Measurements from ENCODE around the gene MEF2A.
"Not testable (repeated sequence)": the region's sequence is repeated elsewhere in the genome, so short reads cannot be mapped to it uniquely, and the experiment has no call there.

The MEF2A gene

GRCh38 chr15:99731336-99732123 lies 165.7 kb downstream of the MEF2A start:
- Histone ChIP-seq H3K36me3 (ENCODE audit: control insufficient read depth, insufficient read depth, low read length) (peaks cover 20% of the 10 kb centered on the region), H3K4me3 (ENCODE audit: insufficient read depth, low read depth, low read length, poor library complexity, severe bottlenecking) (no peak overlapping the region), H3K4me1 (ENCODE audit: control insufficient read depth, insufficient read depth, low read length, poor library complexity, severe bottlenecking) (peaks cover 10% of the 10 kb centered on the region), H3K27me3 (replicated peaks; ENCODE audit: control insufficient read depth, insufficient read depth, low read length, poor library complexity, severe bottlenecking) (no peaks in the 10 kb centered on the region), H3K9me3 (ENCODE audit: control insufficient read depth, low read length) (no peaks in the 10 kb centered on the region), H3K27ac (ENCODE audit: insufficient read depth, low read length, poor library complexity, severe bottlenecking) (no peak overlapping the region)
- DNase-seq = no peak

- peaks cover 10% of the 10 kb centered on the region for H3K4me1 ChIP-seq (ENCODE audit: control insufficient read depth, insufficient read depth, low read length, poor library complexity, severe bottlenecking)
- no peaks in the 10 kb centered on the region for H3K27me3 ChIP-seq (replicated peaks; ENCODE audit: control insufficient read depth, insufficient read depth, low read length, poor library complexity, severe bottlenecking)
- peak overlapping the region; percentile 83 for H3K4me3 ChIP-seq (ENCODE audit: insufficient read depth, low read depth, low read length, poor library complexity, severe bottlenecking)
- H3K27ac ChIP-seq (ENCODE audit: insufficient read depth, low read length, poor library complexity, severe bottlenecking) = no peak overlapping the region
- H3K9me3 ChIP-seq (ENCODE audit: control insufficient read depth, low read length) = no peaks in the 10 kb centered on the region
- peaks cover 20% of the 10 kb centered on the region for H3K36me3 ChIP-seq (ENCODE audit: control insufficient read depth, insufficient read depth, low read length)
- no peak for DNase-seq
Measured at GRCh38 chr15:99732124-99732750, 166.5 kb downstream of the MEF2A start.

GRCh38 chr15:99732751-99733267 lies 167.0 kb downstream of the MEF2A start:
- Histone ChIP-seq H3K4me1 (ENCODE audit: control insufficient read depth, insufficient read depth, low read length, poor library complexity, severe bottlenecking) (peaks cover 10% of the 10 kb centered on the region), H3K9me3 (ENCODE audit: control insufficient read depth, low read length) (no peaks in the 10 kb centered on the region), H3K27me3 (replicated peaks; ENCODE audit: control insufficient read depth, insufficient read depth, low read length, poor library complexity, severe bottlenecking) (no peaks in the 10 kb centered on the region), H3K36me3 (ENCODE audit: control insufficient read depth, insufficient read depth, low read length) (peaks cover 19% of the 10 kb centered on the region), H3K4me3 (ENCODE audit: insufficient read depth, low read depth, low read length, poor library complexity, severe bottlenecking) (peak overlapping the region; percentile 83), H3K27ac (ENCODE audit: insufficient read depth, low read length, poor library complexity, severe bottlenecking) (peak overlapping the region; percentile 47)
- DNase-seq = no peak

- Histone ChIP-seq H3K4me1 (ENCODE audit: control insufficient read depth, insufficient read depth, low read length, poor library complexity, severe bottlenecking) (peaks cover 10% of the 10 kb centered on the region), H3K36me3 (ENCODE audit: control insufficient read depth, insufficient read depth, low read length) (peaks cover 12% of the 10 kb centered on the region), H3K4me3 (ENCODE audit: insufficient read depth, low read depth, low read length, poor library complexity, severe bottlenecking) (peak within 1 kb of the TSS; percentile 83), H3K27me3 (replicated peaks; ENCODE audit: control insufficient read depth, insufficient read depth, low read length, poor library complexity, severe bottlenecking) (no peaks in the 10 kb centered on the region), H3K9me3 (ENCODE audit: control insufficient read depth, low read length) (no peaks in the 10 kb centered on the region), H3K27ac (ENCODE audit: insufficient read depth, low read length, poor library complexity, severe bottlenecking) (peak within 1 kb of the TSS; percentile 68)
- peak; percentile 96 to 97 (median 97) for DNase-seq
Measured at GRCh38 chr15:99733268-99734039, 167.7 kb downstream of the MEF2A start, which contains the start of gene LYSMD4. Gene LYSMD4, minus strand, starts transcription at chr15:99733437. Its CDS starts 1,438 bp downstream, at chr15:99731999.

DNA sequence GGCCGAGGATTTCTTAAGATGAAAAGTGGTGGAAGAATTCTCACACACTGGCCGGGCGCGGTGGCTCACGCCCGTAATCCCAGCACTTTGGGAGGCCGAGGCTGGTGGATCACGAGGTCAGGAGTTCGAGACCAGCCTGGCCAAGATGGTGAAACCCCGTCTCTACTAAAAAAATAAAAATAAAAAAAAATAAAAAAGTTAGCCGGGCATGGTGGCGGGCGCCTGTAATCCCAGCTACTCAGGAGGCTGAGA lies 168.2 kb downstream of the MEF2A start:
- not testable (repeated sequence) for H3K4me3 ChIP-seq (ENCODE audit: insufficient read depth, low read depth, low read length, poor library complexity, severe bottlenecking); H3K27me3 ChIP-seq (replicated peaks; ENCODE audit: control insufficient read depth, insufficient read depth, low read length, poor library complexity, severe bottlenecking); DNase-seq; H3K9me3 ChIP-seq (ENCODE audit: control insufficient read depth, low read length); H3K36me3 ChIP-seq (ENCODE audit: control insufficient read depth, insufficient read depth, low read length)
- peak overlapping the region; percentile 68 for H3K27ac ChIP-seq (ENCODE audit: insufficient read depth, low read length, poor library complexity, severe bottlenecking)
- H3K4me1 ChIP-seq (ENCODE audit: control insufficient read depth, insufficient read depth, low read length, poor library complexity, severe bottlenecking) = peaks cover 10% of the 10 kb centered on the region

DNA sequence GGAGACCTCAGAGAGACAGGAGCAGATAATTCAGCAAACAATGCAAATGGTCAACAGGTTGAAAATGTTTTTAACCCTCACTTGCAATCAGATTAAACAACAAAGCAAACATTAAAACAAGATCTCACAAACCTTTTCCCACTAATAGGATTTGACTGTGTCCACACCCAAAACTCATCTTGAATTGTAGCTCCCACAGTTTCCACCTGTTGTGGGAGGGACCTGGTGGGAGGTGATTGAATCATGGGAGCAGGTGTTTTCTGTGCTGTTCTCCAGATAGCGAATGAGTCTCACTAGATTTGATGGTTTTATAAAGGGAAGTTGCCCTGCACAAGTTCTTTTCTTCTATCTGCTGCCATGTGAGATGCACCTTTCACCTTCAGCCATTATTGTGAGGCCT lies 168.8 kb downstream of the MEF2A start:
- no peak overlapping the region for H3K4me3 ChIP-seq (ENCODE audit: insufficient read depth, low read depth, low read length, poor library complexity, severe bottlenecking)
- DNase-seq = no peak
- H3K4me1 ChIP-seq (ENCODE audit: control insufficient read depth, insufficient read depth, low read length, poor library complexity, severe bottlenecking) = peaks cover 10% of the 10 kb centered on the region
- no peak overlapping the region for H3K27ac ChIP-seq (ENCODE audit: insufficient read depth, low read length, poor library complexity, severe bottlenecking)
- no peaks in the 10 kb centered on the region for H3K27me3 ChIP-seq (replicated peaks; ENCODE audit: control insufficient read depth, insufficient read depth, low read length, poor library complexity, severe bottlenecking)
- no peaks in the 10 kb centered on the region for H3K9me3 ChIP-seq (ENCODE audit: control insufficient read depth, low read length)
- peaks cover 1% of the 10 kb centered on the region for H3K36me3 ChIP-seq (ENCODE audit: control insufficient read depth, insufficient read depth, low read length)

DNA sequence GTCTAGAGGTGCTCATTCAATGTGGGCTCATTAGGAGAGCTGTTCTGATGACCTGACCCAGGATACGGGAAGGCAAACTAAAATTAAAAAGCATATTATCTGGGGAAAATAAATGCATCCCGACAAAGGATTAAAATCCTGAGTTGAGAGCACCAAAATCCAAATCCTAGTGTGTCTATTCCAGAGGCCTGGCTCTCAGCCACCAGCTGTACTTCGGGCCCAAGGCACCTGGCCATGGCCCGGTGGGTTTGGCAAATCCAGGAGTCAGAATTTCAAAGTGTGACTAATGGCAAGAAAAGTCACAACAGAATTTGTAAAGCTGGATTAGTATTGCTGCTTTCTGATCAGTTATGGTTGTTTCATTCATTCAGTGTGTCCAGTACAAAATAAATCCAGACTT lies 170.1 kb downstream of the MEF2A start:
- H3K4me3 ChIP-seq (ENCODE audit: insufficient read depth, low read depth, low read length, poor library complexity, severe bottlenecking) = no peak overlapping the region
- no peaks in the 10 kb centered on the region for H3K27me3 ChIP-seq (replicated peaks; ENCODE audit: control insufficient read depth, insufficient read depth, low read length, poor library complexity, severe bottlenecking)
- no peak overlapping the region for H3K27ac ChIP-seq (ENCODE audit: insufficient read depth, low read length, poor library complexity, severe bottlenecking)
- no peak for DNase-seq
- H3K9me3 ChIP-seq (ENCODE audit: control insufficient read depth, low read length) = no peaks in the 10 kb centered on the region
- H3K4me1 ChIP-seq (ENCODE audit: control insufficient read depth, insufficient read depth, low read length, poor library complexity, severe bottlenecking) = peaks cover 10% of the 10 kb centered on the region
- H3K36me3 ChIP-seq (ENCODE audit: control insufficient read depth, insufficient read depth, low read length) = no peaks in the 10 kb centered on the region

GRCh38 chr15:99736702-99737101 lies 170.9 kb downstream of the MEF2A start:
- Histone ChIP-seq H3K9me3 (ENCODE audit: control insufficient read depth, low read length) (no peaks in the 10 kb centered on the region), H3K4me3 (ENCODE audit: insufficient read depth, low read depth, low read length, poor library complexity, severe bottlenecking) (no peak overlapping the region), H3K27me3 (replicated peaks; ENCODE audit: control insufficient read depth, insufficient read depth, low read length, poor library complexity, severe bottlenecking) (no peaks in the 10 kb centered on the region), H3K4me1 (ENCODE audit: control insufficient read depth, insufficient read depth, low read length, poor library complexity, severe bottlenecking) (peaks cover 10% of the 10 kb centered on the region), H3K27ac (ENCODE audit: insufficient read depth, low read length, poor library complexity, severe bottlenecking) (no peak overlapping the region), H3K36me3 (ENCODE audit: control insufficient read depth, insufficient read depth, low read length) (no peaks in the 10 kb centered on the region)
- DNase-seq = no peak

DNA sequence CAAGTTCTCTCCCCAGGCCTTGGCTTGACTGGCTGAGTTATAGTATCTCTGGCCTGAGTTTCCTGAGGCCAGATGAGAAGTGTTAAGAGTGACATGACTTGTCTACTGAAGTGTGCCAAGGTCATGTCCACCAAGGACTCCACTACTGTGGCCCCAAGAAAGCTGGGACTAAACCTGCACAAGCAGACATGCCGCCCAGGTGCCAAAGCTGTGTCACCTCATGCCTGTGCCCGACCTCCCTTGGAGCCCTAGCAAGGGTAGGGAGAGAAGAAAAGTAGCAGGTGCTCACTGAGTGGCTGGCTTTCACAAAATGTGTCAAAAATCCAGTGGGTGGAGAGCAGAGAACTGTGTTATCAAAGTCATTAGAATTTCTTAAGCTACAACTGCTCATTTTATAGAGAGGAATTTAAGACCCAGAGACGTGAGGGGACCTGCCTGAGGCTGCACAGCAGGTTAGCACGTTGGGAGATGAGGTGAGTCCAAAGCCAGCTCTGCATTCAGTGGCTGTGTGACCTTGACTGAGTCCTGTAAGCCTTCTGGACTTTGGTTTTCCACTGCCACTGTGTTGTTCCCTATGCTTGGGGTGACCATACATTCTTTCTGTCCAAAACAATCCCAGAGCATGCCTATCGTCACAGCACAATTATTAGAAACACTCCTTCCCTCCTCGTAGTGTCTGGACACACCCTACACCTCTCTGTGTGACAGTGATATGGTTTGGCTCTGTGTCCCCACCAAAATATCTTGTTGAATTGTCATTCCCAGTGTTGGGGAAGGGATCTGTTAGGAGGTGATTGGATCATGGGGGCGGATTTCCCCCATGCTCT lies 172.4 kb downstream of the MEF2A start:
- Histone ChIP-seq H3K9me3 (ENCODE audit: control insufficient read depth, low read length) (no peaks in the 10 kb centered on the region), H3K27ac (ENCODE audit: insufficient read depth, low read length, poor library complexity, severe bottlenecking) (no peak overlapping the region), H3K36me3 (ENCODE audit: control insufficient read depth, insufficient read depth, low read length) (no peaks in the 10 kb centered on the region), H3K4me1 (ENCODE audit: control insufficient read depth, insufficient read depth, low read length, poor library complexity, severe bottlenecking) (peaks cover 4% of the 10 kb centered on the region), H3K4me3 (ENCODE audit: insufficient read depth, low read depth, low read length, poor library complexity, severe bottlenecking) (no peak overlapping the region), H3K27me3 (replicated peaks; ENCODE audit: control insufficient read depth, insufficient read depth, low read length, poor library complexity, severe bottlenecking) (no peaks in the 10 kb centered on the region)
- no peak for DNase-seq

Measured in effector memory CD4-positive, alpha-beta T cell (primary cell).